ENCODE measurements around the gene LONP2. TPM values are rescaled to one million over a fixed set of nuclear protein-coding genes. Genes with fewer than 3 reads are reported as not detected.
A peak's percentile ranks its signal among the peaks of the same experiment; 100 is the strongest.

The LONP2 gene
- total and polyA plus RNA-seq, 12 donors, result 45.3 to 89.1 (median 75.2) TPM

- Histone ChIP-seq H3K27ac (no peak overlapping the region), H3K4me1 (replicated peaks in 1 of 2) (peaks cover 14 to 23% of the 10 kb centered on the region in 2 donors), H3K36me3 (replicated peaks in 1 of 2) (no peaks in the 10 kb centered on the region), H3K27me3 (no peaks in the 10 kb centered on the region), H3K4me3 (no peak overlapping the region), H3K9me3 (replicated peaks in 1 of 3) (no peaks in the 10 kb centered on the region)
- intact Hi-C loops (cut with DNase I), result no loop called here
- TF ChIP-seq CTCF (IDR thresholded peaks at IDR 0.05) (no peak), POLR2A (IDR thresholded peaks at IDR 0.05) (no peak)
- no peak for DNase-seq
- 93 to 100% (median 95%) methylated on average over 3 of the region's 3 CpGs for WGBS, 4 donors
Observed at GRCh38 chr16:48361012-48361411, 116.9 kb downstream of the LONP2 start.

- no peaks in the 10 kb centered on the region for H3K27me3 ChIP-seq
- H3K36me3 ChIP-seq (replicated peaks in 1 of 2), result no peaks in the 10 kb centered on the region
- peaks cover 18 to 21% of the 10 kb centered on the region in 2 donors for H3K4me1 ChIP-seq (replicated peaks in 1 of 2)
- no peak overlapping the region for H3K4me3 ChIP-seq
- DNase-seq, result no peak
- intact Hi-C loops (cut with DNase I), result no loop called here
- no peak overlapping the region for H3K27ac ChIP-seq
- WGBS, 4 donors, result 90 to 92% (median 91%) methylated on average over 12 of the region's 12 CpGs
- no peaks in the 10 kb centered on the region for H3K9me3 ChIP-seq (replicated peaks in 1 of 3)
- TF ChIP-seq POLR2A (IDR thresholded peaks at IDR 0.05), result no peak
- TF ChIP-seq CTCF (IDR thresholded peaks at IDR 0.05), result no peak
Observed at GRCh38 chr16:48361540-48362144, 117.5 kb downstream of the LONP2 start.

GRCh38 chr16:48365025-48365600 lies 121.0 kb downstream of the LONP2 start:
- Histone ChIP-seq H3K4me1 (replicated peaks in 1 of 2) (peaks cover 18 to 29% of the 10 kb centered on the region in 2 donors), H3K9me3 (replicated peaks in 1 of 3) (no peaks in the 10 kb centered on the region), H3K36me3 (replicated peaks in 1 of 2) (no peaks in the 10 kb centered on the region), H3K4me3 (peak overlapping the region in 2 of 4 donors; percentile 61 to 78), H3K27me3 (no peaks in the 10 kb centered on the region), H3K27ac (peak overlapping the region; percentile 78 to 92 (median 90))
- WGBS, 4 donors, result 35 to 42% (median 37%) methylated on average over 14 to 15 of the region's 15 CpGs
- intact Hi-C loops (cut with DNase I), result loop anchor here in 1 of 2 donors (2.0 kb wide), 1 partner anchor 16 kb away; no protein-coding TSS in a partner anchor
- TF ChIP-seq POLR2A (IDR thresholded peaks at IDR 0.05) (no peak), CTCF (IDR thresholded peaks at IDR 0.05) (no peak)
- peak in 5 of 7 donors; percentile 25 to 62 (median 51) for DNase-seq

GRCh38 chr16:48365601-48366164 lies 121.6 kb downstream of the LONP2 start:
- peak overlapping the region in 3 of 4 donors; percentile 41 to 78 (median 61) for H3K4me3 ChIP-seq
- peak; percentile 89 to 95 (median 91) for DNase-seq
- no peaks in the 10 kb centered on the region for H3K36me3 ChIP-seq (replicated peaks in 1 of 2)
- 3 to 31% (median 3%) methylated on average over 3 to 33 of the region's 33 CpGs for WGBS, 4 donors
- intact Hi-C loops (cut with DNase I), result loop anchor here in 1 of 2 donors (2.0 kb wide), 1 partner anchor 15 kb away; no protein-coding TSS in a partner anchor
- no peaks in the 10 kb centered on the region for H3K9me3 ChIP-seq (replicated peaks in 1 of 3)
- H3K27me3 ChIP-seq, result no peaks in the 10 kb centered on the region
- peaks cover 18 to 29% of the 10 kb centered on the region in 2 donors for H3K4me1 ChIP-seq (replicated peaks in 1 of 2)
- TF ChIP-seq POLR2A (IDR thresholded peaks at IDR 0.05) (peak; percentile 71 to 96), CTCF (IDR thresholded peaks at IDR 0.05) (no peak)
- peak overlapping the region; percentile 78 to 92 (median 90) for H3K27ac ChIP-seq
